Measurements from ENCODE around the gene ADAMTS16.

GRCh38 chr5:5103245-5103644, 36.9 kb upstream of the ADAMTS16 start:
- TF ChIP-seq CTCF (IDR thresholded peaks at IDR 0.05) = no peak
- no peak for TF ChIP-seq POLR2AphosphoS5 (IDR thresholded peaks at IDR 0.05)
- no peak for TF ChIP-seq POLR2A (IDR thresholded peaks at IDR 0.05)
